Uterus (tissue), 4 donors: Measurements from ENCODE around the gene HEXIM1. TPM values are rescaled to one million over a fixed set of nuclear protein-coding genes. Genes with fewer than 3 reads are reported as not detected.

Experiments used
- DNase-seq, 2 donors: peaks; one replicate each; pipeline ENCODE4 v3.0.0-alpha.2; 2019 to 2020
- H3K27ac ChIP-seq, 2 donors: fragments of 200-600 bp; sonication (generic); 1 replicate in 1 of 2; 2 replicates in 1 of 2; pipeline ENCODE4 v1.5.1; 2016 to 2018
- H3K27me3 ChIP-seq, 2 donors: fragments of 200-600 bp; sonication (generic); one replicate each; pipeline ENCODE4 v1.5.1; 2018 to 2019; ENCODE audit warnings: control low read depth in 1 of 2
- H3K36me3 ChIP-seq, 2 donors: fragments of 200-600 bp; sonication (generic); one replicate each; pipeline ENCODE4 v1.5.1; 2019; ENCODE audit warnings: control low read depth in 1 of 2
- H3K4me1 ChIP-seq, 2 donors: fragments of 200-600 bp; sonication (generic); one replicate each; pipeline ENCODE4 v1.5.1; 2018 to 2019; ENCODE audit warnings: control low read depth in 1 of 2
- H3K4me3 ChIP-seq, 2 donors: fragments of 200-600 bp; sonication (generic); 1 replicate in 1 of 2; 2 replicates in 1 of 2; pipeline ENCODE4 v1.5.1; 2018 to 2019; ENCODE audit warnings: mild to moderate bottlenecking in 1 of 2
- H3K9me3 ChIP-seq, 2 donors: fragments of 200-600 bp; sonication (generic); one replicate each; pipeline ENCODE4 v1.5.1; 2019; ENCODE audit warnings: control low read depth in 1 of 2
- CTCF ChIP-seq, 4 experiments: fragments of 200-600 bp in 2 of 4; fragments of 450-650 bp in 2 of 4; sonication (generic) in 2 of 4; IDR thresholded peaks; one replicate each; pipeline ENCODE4 v1.5.1; 2016 to 2019; ENCODE audit warnings: antibody characterized with exemption in 4 of 4, mild to moderate bottlenecking in 2 of 4, moderate library complexity in 1 of 4
- POLR2A ChIP-seq, 2 donors: fragments of 450-650 bp; IDR thresholded peaks; one replicate each; pipeline ENCODE4 v1.6.1; 2016; ENCODE audit warnings: antibody characterized with exemption in 2 of 2, mild to moderate bottlenecking in 1 of 2, moderate library complexity in 1 of 2
- intact Hi-C: fragments of 100-400 bp; cut with DNase I; formaldehyde crosslinking; loops from one replicate; pipeline ENCODE4 v1.15.1; 2023; ENCODE audit warnings: low total_unique reads
- total RNA-seq, 4 donors: library from RNA; depleted of rRNA in 3 of 4; stranded (reverse); fragments of >200 nt in 3 of 4; gene quantifications; one replicate each; pipeline versions ENCODE4 v1.1.0 to v1.2.4, GENCODE V29; 2014 to 2023
- donor health status: DM: yes; HTN: yes; CAD: no.

The HEXIM1 gene
- total RNA-seq, 4 donors from 2014 or later = 23.8 to 60.6 (median 26.7) TPM

GRCh38 chr17:45129940-45130680 is 18.2 kb upstream of the HEXIM1 start:
- Histone ChIP-seq H3K9me3 (no peaks in the 10 kb centered on the region), H3K4me1 (peaks cover 9 to 20% of the 10 kb centered on the region in 2 donors), H3K27me3 (no peaks in the 10 kb centered on the region), H3K27ac (peak overlapping the region; percentile 81 to 82), H3K4me3 (no peak overlapping the region), H3K36me3 (no peaks in the 10 kb centered on the region)
- DNase-seq = no peak
- intact Hi-C loops = no loop called here
- TF ChIP-seq POLR2A (IDR thresholded peaks at IDR 0.05) (no peak), CTCF (IDR thresholded peaks at IDR 0.05) (no peak)

- Histone ChIP-seq H3K27me3 (no peaks in the 10 kb centered on the region), H3K4me1 (peaks cover 9 to 20% of the 10 kb centered on the region in 2 donors), H3K36me3 (no peaks in the 10 kb centered on the region), H3K4me3 (peak overlapping the region; percentile 89 to 99), H3K27ac (peak overlapping the region; percentile 81 to 97), H3K9me3 (no peaks in the 10 kb centered on the region)
- DNase-seq = no peak
- intact Hi-C loops = no loop called here
- TF ChIP-seq POLR2A (IDR thresholded peaks at IDR 0.05) (no peak), CTCF (IDR thresholded peaks at IDR 0.05) (no peak)
These were observed 17.3 kb upstream of the HEXIM1 start for GRCh38 chr17:45130681-45131615.

GRCh38 chr17:45131616-45132319 is 16.5 kb upstream of the HEXIM1 start:
- peak; percentile 70 to 87 (median 76) for TF ChIP-seq CTCF (IDR thresholded peaks at IDR 0.05)
- TF ChIP-seq POLR2A (IDR thresholded peaks at IDR 0.05) = no peak
- Histone ChIP-seq H3K36me3 (no peaks in the 10 kb centered on the region), H3K27ac (peak overlapping the region; percentile 97 to 99), H3K9me3 (no peaks in the 10 kb centered on the region), H3K4me1 (peaks cover 13 to 20% of the 10 kb centered on the region in 2 donors), H3K4me3 (peak overlapping the region; percentile 89 to 99), H3K27me3 (no peaks in the 10 kb centered on the region)
- DNase-seq = peak; percentile 63 to 67
- intact Hi-C loops = no loop called here

GRCh38 chr17:45132320-45132571 is 16.0 kb upstream of the HEXIM1 start, which contains the start of gene PLCD3:
PLCD3 (minus strand) TSS chr17:45132515; CDS start chr17:45132410, 105 bp downstream.
- Histone ChIP-seq H3K4me1 (peaks cover 13 to 20% of the 10 kb centered on the region in 2 donors), H3K36me3 (no peaks in the 10 kb centered on the region), H3K9me3 (no peaks in the 10 kb centered on the region), H3K4me3 (peak within 1 kb of the TSS; percentile 89 to 99), H3K27me3 (no peaks in the 10 kb centered on the region), H3K27ac (peak within 1 kb of the TSS; percentile 97 to 99)
- no peak for DNase-seq
- intact Hi-C loops = no loop called here
- TF ChIP-seq CTCF (IDR thresholded peaks at IDR 0.05) (no peak), POLR2A (IDR thresholded peaks at IDR 0.05) (no peak)
